ENCODE results near the gene EFCAB12.
A peak's percentile ranks its signal among the peaks of the same experiment; 100 is the strongest.

The EFCAB12 gene

DNA sequence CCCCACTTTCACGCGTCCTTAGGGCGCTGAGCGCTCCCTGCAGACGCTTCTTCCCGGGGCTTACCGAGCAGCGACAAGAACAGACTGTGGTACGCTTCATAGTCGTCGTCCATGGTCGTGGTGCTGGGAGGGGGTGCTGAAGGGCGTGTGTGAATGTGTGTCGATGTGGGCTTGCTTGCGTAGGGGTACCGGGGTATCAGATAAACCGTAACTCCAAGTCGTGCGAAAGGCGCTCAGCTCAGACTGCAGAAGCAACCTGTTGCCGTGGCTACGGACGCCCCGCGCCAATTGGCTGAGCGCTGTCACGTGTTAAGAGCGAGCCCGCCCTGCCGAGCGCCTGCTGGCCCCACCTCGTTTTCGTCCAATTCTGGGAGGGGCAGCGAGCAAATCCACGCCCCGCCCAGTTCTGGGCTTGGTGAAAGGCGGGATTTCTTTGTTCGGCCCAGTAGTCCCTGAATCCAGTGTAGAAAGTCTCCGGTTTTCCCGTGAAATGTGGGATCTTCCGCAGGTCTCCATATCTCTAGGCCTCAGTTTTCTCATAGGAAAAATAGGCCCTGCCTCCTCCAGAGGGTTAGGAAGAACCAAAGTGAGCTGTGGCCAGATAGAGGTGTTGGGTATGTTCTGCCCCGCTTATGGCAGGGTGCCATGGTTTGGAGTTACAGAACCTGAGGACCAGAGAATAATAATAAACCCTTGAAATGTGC lies at the start of gene EFCAB12:
EFCAB12 (minus strand) TSS at position 261 of the 704 bp plus-strand sequence; CDS start at position 113, 148 bp downstream.
- peak; percentile 89 for DNase-seq

DNA sequence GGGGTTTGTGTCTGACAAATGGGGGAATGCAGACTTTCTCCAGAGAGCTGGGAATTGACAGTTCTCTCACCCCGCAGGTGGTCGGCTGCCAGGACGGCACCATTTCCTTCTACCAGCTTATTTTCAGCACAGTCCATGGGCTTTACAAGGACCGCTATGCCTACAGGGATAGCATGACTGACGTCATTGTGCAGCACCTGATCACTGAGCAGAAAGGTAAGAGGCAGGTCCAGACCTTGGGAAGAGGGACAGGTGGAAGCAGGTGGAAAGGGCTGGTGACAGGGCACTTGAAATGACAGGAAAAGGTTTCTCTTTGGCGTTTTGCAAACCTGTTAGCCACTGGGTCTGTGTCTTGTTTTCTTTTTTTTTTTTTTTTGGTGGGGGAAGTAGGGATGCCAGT lies 48.1 kb upstream of the EFCAB12 start:
- DNase-seq: no peak

- no peak for DNase-seq
Measured at GRCh38 chr3:129475863-129476262, 47.4 kb upstream of the EFCAB12 start.

DNA sequence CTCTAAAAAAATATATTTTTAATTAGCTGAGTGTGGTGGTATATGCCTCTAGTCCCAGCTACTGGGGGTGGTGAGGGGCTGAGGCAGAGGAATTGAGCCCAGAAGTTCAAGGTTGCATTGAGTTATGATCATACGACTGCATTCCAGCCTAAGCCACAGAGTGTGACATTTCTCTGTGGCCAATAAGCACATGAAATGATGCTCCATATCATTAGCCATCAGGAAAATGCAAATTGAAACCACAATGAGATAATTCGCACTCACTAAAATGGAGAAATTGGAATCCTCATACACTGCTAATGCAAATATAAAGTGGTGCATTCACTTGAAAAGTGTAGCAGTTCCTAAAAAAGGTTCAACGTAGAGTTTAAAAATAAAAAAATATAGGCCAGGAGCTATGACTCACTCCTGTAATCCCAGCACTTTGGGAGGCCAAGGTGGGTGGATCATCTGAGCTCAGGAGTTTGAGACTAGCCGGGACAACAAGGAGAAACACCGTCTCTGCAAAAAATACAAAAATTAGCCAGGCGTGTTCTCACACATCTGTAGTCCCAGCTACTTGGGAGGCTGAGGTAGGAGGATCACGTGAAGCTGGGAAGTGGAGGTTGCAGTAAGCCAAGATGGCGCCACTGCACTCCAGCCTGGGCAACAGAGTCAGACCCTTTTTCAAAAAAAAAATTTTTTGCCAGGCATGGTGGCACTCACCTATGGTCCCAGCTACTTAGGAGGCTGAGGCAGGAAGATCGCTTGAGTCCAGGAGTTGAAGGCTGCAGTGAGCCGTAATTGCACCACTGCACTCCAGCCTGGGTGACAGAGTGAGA lies 46.8 kb upstream of the EFCAB12 start:
- no peak for DNase-seq

GRCh38 chr3:129473769-129474152 lies 45.3 kb upstream of the EFCAB12 start:
- DNase-seq: no peak

DNA sequence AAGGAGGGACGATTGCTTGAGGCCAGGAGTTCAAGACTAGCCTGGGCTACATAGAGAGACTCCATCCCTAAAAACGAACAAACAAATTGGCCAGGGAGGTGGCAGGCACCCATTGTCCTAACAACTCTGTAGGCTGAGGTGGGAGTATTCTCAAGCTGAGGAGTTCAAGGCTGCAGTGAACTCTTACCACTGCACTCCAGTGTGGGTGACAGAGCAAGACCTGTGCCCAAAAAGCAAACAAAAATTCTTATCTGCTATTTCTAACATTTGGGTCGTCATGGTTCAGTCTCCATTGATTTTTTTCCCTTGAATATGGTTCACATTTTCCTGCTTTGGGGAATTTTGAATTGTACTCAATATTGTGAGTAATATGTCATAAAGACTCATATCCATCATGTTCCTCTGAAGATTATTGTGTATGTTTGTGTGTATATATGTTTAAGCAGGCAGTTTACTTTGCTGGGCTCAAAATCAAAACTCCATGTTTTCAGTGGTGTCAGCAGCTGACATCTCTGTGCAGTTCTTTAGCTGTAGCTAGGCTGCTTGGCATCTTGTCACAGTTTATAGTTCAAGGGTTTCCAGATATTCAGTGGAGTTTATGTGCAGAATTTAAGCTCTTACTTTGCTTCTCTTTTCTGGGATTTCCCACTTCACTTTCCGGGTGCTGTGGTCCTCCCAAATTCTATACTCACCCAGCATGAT lies 44.8 kb upstream of the EFCAB12 start:
- no peak for DNase-seq

DNA sequence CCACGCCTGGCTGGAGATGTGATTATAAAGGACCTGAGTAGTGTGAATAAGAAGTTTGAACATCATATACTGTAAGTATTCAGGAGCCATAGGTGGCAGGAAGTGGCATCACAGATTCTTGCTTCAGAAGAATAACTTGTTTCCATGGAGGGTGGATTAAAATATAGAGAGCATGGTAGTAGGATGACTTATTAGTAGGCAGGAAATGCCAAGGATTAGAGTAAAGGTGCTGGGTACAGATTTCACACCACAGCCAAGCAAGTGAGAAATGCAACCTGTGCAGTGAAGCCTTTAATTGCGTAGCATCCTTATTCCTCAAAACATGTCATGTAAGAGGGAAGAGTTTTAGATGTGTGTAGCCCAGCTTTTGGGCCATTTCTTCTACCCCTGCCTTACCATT lies 42.4 kb upstream of the EFCAB12 start:
- no peak for DNase-seq

- no peak for DNase-seq
Measured at GRCh38 chr3:129469026-129469425, 40.6 kb upstream of the EFCAB12 start.

DNA sequence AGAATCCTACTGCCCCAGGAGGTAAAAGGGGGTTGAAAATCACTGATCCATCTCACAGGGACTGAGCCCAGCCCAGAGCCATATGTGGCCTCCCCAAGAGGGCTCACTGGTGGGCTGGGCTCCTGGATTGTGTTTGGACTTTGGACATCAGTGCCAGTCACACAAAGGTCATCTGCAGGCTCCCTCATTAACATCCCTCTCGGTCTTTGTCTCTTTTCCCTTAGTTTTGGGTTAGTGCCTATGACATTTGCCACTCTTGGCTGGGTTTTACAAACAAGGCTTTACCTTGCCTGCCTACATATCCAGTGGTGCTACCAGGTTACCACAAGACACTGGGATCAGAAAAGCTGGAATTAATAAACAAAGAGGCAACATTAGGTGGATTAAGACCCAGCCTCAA lies 39.5 kb upstream of the EFCAB12 start:
- no peak for DNase-seq

- no peak for DNase-seq
Measured at GRCh38 chr3:129463716-129464115, 35.3 kb upstream of the EFCAB12 start.

- DNase-seq: no peak
Measured at GRCh38 chr3:129463094-129463493, 34.7 kb upstream of the EFCAB12 start.

- no peak for DNase-seq
Measured at GRCh38 chr3:129462361-129462968, 34.0 kb upstream of the EFCAB12 start.

- no peak for DNase-seq
Measured at GRCh38 chr3:129461461-129462146, 33.2 kb upstream of the EFCAB12 start.

DNA sequence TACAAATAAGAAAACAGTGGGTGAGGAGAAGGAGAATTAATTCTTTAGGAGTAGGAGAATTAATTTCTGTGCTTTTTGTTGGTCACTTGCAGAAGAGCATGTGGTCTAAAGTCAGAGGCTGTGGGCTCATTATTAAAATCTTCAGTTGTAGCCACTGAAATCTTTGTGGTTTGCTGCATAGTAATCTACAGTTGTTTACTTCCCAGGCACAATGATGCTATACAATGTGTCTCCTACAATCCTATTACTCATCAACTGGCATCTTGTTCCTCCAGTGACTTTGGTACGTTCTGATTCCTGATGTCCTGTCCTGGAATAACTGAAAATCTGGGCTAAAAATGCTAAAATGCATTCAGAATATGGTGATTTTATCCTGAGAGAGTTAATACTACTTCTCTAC lies 32.6 kb upstream of the EFCAB12 start:
- no peak for DNase-seq

DNA sequence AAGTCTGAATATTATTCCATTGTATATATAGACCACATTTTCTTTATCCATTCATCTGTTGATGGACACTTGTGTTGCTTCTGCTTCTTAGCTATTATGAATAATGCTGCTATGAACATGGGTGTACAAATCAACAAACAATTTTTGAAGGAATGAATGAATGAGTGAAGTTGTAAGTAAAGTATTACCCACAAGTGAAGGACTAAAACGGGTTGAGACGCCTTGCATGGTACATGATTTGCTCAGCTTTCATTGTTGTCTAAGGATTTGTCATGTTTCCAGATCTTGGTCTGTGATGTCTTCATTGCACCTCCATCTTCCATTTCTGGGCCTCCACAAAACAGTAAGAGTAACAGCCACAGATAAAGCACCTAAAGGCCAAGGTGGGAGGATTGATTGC lies 32.1 kb upstream of the EFCAB12 start:
- DNase-seq: no peak

GRCh38 chr3:129460155-129460554 lies 31.7 kb upstream of the EFCAB12 start:
- DNase-seq: no peak

DNA sequence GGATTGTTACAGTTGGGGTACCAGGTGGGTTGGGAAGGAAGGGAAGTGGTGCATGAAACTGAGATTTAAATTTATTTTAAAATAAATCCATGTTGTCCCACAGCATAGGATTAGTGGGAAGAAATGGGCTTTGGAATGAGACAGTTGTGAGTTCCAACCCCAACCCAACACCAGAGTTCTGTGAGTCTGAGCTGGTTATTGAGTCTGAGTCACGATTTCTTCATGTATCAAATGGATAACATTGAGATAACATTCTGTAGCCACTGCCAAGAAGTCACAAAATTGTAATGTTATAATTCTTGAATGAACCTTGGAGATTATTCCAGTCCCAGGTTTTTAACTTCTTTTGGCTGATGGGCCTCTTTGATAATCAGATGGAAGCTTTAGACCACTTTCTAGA lies 25.3 kb upstream of the EFCAB12 start:
- no peak for DNase-seq

GRCh38 chr3:129449279-129450115 lies 21.1 kb upstream of the EFCAB12 start:
- DNase-seq: no peak

- DNase-seq: no peak
Measured at GRCh38 chr3:129448186-129448895, 19.9 kb upstream of the EFCAB12 start.

DNA sequence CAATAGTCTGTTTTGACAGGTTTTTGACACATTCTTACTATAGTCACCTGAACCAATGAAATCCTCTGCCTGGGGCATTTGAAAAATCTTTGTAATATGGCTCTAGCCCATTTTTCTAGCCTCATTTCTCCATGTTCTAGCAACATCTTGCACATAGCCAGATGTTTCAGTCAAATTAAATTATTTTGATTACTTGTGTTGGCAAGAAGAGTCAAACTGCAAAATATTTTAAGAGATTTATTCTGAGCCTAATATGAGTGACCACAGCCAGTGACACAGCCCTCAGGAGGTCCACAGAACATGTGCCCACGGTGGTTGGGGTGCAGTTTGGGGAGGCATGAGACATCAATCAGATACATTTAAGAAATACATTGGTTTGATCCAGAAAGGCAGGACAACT lies 18.5 kb upstream of the EFCAB12 start:
- DNase-seq: no peak

GRCh38 chr3:129445471-129445870 lies 17.0 kb upstream of the EFCAB12 start:
- no peak for DNase-seq

All from CD4-positive, alpha-beta T cell treated with Interferon gamma for 1 hour (primary cell).